PC-3 (cell line): ENCODE measurements around the gene CMSS1. TPM values are rescaled to one million over a fixed set of nuclear protein-coding genes. Genes with fewer than 3 reads are reported as not detected.

Experiments
- ATAC-seq: fragments of 200-7000 bp; cut with Tn5 transposase; 2 replicates; pipeline ENCODE4 v1.9.1; 2020; ENCODE audit warnings: mild to moderate bottlenecking, moderate library complexity
- BruUV-seq: library from RNA; stranded (reverse); fragments of 400-500 nt; replicated peaks from 2 replicates; lab custom pipeline; 2021; lab: Mats Ljungman, UMichigan
- CTCF ChIA-PET: fragments of 300-600 bp; sonication (Branson Sonifier 250); formaldehyde crosslinking; loops from one replicate; lab custom pipeline; 2022; ENCODE audit warnings: antibody characterized with exemption; lab: Charles Lee
- POLR2A ChIA-PET: fragments of 300-600 bp; sonication (Branson Sonifier 250); formaldehyde crosslinking; loops from one replicate; lab custom pipeline; 2022; ENCODE audit warnings: antibody characterized with exemption; ENCODE audit not compliant: unreplicated experiment; lab: Charles Lee
- DNase-seq: peaks from one replicate; pipeline ENCODE4 v3.0.0-alpha.2; 2015
- H2AFZ ChIP-seq: fragments of 300-600 bp; sonication (generic); 2 replicates; pipeline ENCODE4 v1.6.0; 2016; ENCODE audit warnings: antibody characterized with exemption, low read length
- H3F3A ChIP-seq: fragments of 300-600 bp; sonication (generic); one replicate; pipeline ENCODE4 v1.6.0; 2017; ENCODE audit warnings: antibody characterized with exemption, low read length, control low read depth, mild to moderate bottlenecking; ENCODE audit not compliant: unreplicated experiment
- H3K27ac ChIP-seq: fragments of 300-600 bp; sonication (generic); 2 replicates; pipeline ENCODE4 v1.5.1; 2016; ENCODE audit warnings: mild to moderate bottlenecking, low read length
- H3K27me3 ChIP-seq: fragments of 300-600 bp; sonication (generic); 2 replicates; pipeline ENCODE4 v1.6.1; 2016; ENCODE audit warnings: low read length, mixed read lengths
- H3K36me3 ChIP-seq: fragments of 300-600 bp; sonication (generic); 2 replicates; pipeline ENCODE4 v1.6.1; 2016; ENCODE audit warnings: low read depth, mixed run types, low read length, mixed read lengths
- H3K4me1 ChIP-seq: fragments of 300-600 bp; sonication (generic); 2 replicates; pipeline ENCODE4 v1.5.1; 2016; ENCODE audit warnings: low read length; ENCODE audit not compliant: insufficient read depth
- H3K4me2 ChIP-seq: fragments of 300-600 bp; sonication (generic); 2 replicates; pipeline ENCODE4 v1.6.0; 2016; ENCODE audit warnings: low read length
- H3K4me3 ChIP-seq: fragments of 300-600 bp; sonication (generic); 2 replicates; pipeline ENCODE4 v1.5.1; 2016; ENCODE audit warnings: mild to moderate bottlenecking, low read length, mixed read lengths
- H3K79me2 ChIP-seq: fragments of 300-600 bp; sonication (generic); 2 replicates; pipeline ENCODE4 v1.6.1; 2017; ENCODE audit warnings: low read length, mixed read lengths
- H3K9ac ChIP-seq: fragments of 300-600 bp; sonication (generic); 2 replicates; pipeline ENCODE4 v1.6.0; 2016; ENCODE audit warnings: mild to moderate bottlenecking, low read length
- H3K9me2 ChIP-seq: fragments of 300-600 bp; sonication (generic); replicated peaks from 2 replicates; pipeline ENCODE4 v1.6.1; 2016; ENCODE audit warnings: mixed run types, low read length, mixed read lengths
- H3K9me3 ChIP-seq: fragments of 300-600 bp; sonication (generic); 2 replicates; pipeline ENCODE4 v1.6.1; 2016; ENCODE audit warnings: low read length, mixed read lengths
- H4K20me1 ChIP-seq: fragments of 300-600 bp; sonication (generic); 2 replicates; pipeline ENCODE4 v1.6.1; 2016; ENCODE audit warnings: low read length, mixed read lengths
- EZH2 ChIP-seq: fragments of 300-600 bp; sonication (generic); IDR thresholded peaks from one replicate; pipeline ENCODE4 v1.6.1; 2017; ENCODE audit warnings: antibody characterized with exemption, mild to moderate bottlenecking, low read length; ENCODE audit not compliant: unreplicated experiment
- EZH2phosphoT487 ChIP-seq: fragments of 300-600 bp; sonication (generic); IDR thresholded peaks from 2 replicates; pipeline ENCODE4 v1.6.1; 2018; ENCODE audit warnings: mild to moderate bottlenecking, antibody characterized with exemption, low read length, borderline replicate concordance
- intact Hi-C: fragments of 100-400 bp; cut with micrococcal nuclease; formaldehyde crosslinking; loops from 2 replicates; pipeline ENCODE4 v1.9.0; 2023
- total RNA-seq: library from RNA; depleted of rRNA; stranded (reverse); fragments of >200 nt; gene quantifications from 2 replicates; pipeline ENCODE4 v1.2.3, GENCODE V29; 2014
- TF ChIP-seq, protein P1 (sequence below): fragments of 300-600 bp; sonication (generic); conservative IDR thresholded peaks from 2 replicates; pipeline ENCODE4 v1.5.1; 2017; ENCODE audit warnings: antibody characterized with exemption, low read depth, mild to moderate bottlenecking, low read length

CMSS1 gene
- total RNA-seq, 1 experiment from 2014 or later = 63.1 TPM

DNA sequence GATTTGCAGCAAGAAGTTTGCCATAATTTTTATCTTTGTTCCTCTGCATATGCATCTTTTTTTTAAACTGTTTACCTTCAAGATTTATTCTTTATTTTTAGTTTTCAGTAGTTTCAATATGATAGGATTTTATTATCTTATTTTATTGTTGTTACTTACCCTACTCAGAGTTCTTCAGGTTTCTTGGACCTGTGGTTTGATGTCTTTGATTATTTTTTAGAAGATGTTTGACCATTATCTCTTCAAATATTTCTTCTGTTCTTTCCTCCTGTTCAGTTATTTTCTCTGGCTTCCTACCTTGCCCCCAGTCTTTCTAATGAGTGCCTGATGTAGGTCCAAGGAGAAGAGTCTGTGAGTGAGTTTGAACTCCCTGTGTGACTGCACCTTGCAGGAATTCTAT lies 158.9 kb downstream of the CMSS1 start:
- Histone ChIP-seq H3F3A (no peaks in the 10 kb centered on the region), H3K9me2 (no peaks in the 10 kb centered on the region), H3K27ac (no peak overlapping the region), H4K20me1 (no peaks in the 10 kb centered on the region), H3K27me3 (no peaks in the 10 kb centered on the region), H3K4me1 (peaks cover 8% of the 10 kb centered on the region; the same call in 1 of the 2 replicates), H3K79me2 (no peaks in the 10 kb centered on the region), H2AFZ (no peak overlapping the region), H3K4me2 (no peak overlapping the region), H3K9me3 (no peaks in the 10 kb centered on the region), H3K4me3 (no peak overlapping the region), H3K36me3 (no peaks in the 10 kb centered on the region), H3K9ac (no peak overlapping the region)
- no TSS peak for BruUV-seq
- CTCF ChIA-PET = no interaction called here
- TF ChIP-seq, protein P1, sequence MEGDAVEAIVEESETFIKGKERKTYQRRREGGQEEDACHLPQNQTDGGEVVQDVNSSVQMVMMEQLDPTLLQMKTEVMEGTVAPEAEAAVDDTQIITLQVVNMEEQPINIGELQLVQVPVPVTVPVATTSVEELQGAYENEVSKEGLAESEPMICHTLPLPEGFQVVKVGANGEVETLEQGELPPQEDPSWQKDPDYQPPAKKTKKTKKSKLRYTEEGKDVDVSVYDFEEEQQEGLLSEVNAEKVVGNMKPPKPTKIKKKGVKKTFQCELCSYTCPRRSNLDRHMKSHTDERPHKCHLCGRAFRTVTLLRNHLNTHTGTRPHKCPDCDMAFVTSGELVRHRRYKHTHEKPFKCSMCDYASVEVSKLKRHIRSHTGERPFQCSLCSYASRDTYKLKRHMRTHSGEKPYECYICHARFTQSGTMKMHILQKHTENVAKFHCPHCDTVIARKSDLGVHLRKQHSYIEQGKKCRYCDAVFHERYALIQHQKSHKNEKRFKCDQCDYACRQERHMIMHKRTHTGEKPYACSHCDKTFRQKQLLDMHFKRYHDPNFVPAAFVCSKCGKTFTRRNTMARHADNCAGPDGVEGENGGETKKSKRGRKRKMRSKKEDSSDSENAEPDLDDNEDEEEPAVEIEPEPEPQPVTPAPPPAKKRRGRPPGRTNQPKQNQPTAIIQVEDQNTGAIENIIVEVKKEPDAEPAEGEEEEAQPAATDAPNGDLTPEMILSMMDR = no peak
- TF ChIP-seq EZH2 (no peak), EZH2phosphoT487 (no peak)
- ATAC-seq (no peak), DNase-seq (no peak)
- intact Hi-C loops = no loop called here
- POLR2A ChIA-PET = no interaction called here

DNA sequence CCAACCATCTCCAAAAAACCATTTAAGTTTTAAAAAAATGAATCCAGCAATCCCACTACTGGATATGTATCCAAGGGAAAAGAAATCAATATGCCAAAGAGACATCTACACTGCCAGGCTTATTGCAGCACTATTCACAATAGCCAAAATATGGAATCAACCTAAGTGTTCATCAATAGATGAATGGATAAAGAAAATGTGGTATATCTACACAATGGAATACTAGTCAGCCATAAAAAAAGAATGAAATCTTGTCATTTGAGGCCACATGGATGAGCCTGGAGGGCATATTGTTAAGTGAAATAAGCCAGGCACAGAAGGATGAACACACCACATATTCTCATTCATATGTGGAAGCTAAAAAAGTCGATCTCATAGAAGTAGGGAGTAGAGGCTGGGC lies 160.6 kb downstream of the CMSS1 start:
- no peaks in the 10 kb centered on the region for H3K9me3 ChIP-seq
- peaks cover 8% of the 10 kb centered on the region; the same call in 1 of the 2 replicates for H3K4me1 ChIP-seq
- no peak overlapping the region for H3K9ac ChIP-seq
- H3K4me2 ChIP-seq = no peak overlapping the region
- no peak overlapping the region for H2AFZ ChIP-seq
- H3K27me3 ChIP-seq = no peaks in the 10 kb centered on the region
- H3K4me3 ChIP-seq = no peak overlapping the region
- no peaks in the 10 kb centered on the region for H3F3A ChIP-seq
- no peak for ATAC-seq
- ChIA-PET POLR2A (no interaction called here), CTCF (no interaction called here)
- H3K79me2 ChIP-seq = no peaks in the 10 kb centered on the region
- no peak for DNase-seq
- BruUV-seq = no TSS peak
- no peaks in the 10 kb centered on the region for H3K36me3 ChIP-seq
- H4K20me1 ChIP-seq = no peaks in the 10 kb centered on the region
- H3K9me2 ChIP-seq = no peaks in the 10 kb centered on the region
- H3K27ac ChIP-seq = no peak overlapping the region
- intact Hi-C loops = no loop called here
- TF ChIP-seq, protein P1 = no peak
- no peak for TF ChIP-seq EZH2phosphoT487
- no peak for TF ChIP-seq EZH2

DNA sequence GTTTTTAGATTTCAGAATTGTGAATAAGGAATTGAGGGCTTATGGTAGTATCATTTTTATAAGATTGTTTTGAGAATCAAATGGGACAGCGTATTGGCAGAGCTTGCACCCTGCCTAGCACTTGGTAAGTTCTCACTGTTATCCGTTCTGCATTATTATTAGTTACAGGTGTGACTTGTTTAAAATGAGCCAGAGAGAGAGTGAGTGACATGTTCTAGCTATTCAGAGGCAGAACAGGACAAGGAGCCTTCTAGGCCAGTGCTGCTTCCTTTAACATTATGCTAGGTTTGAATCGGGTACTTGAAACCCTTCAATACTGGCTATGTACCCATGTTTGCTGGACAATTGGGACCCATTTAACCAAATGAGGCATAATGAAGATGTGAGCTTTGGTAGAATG lies 162.9 kb downstream of the CMSS1 start:
- no peak for ATAC-seq
- Histone ChIP-seq H3K9ac (no peak overlapping the region), H3K36me3 (no peaks in the 10 kb centered on the region), H3K4me2 (no peak overlapping the region), H3K4me1 (peaks cover 4% of the 10 kb centered on the region; the same call in 1 of the 2 replicates), H3K9me2 (no peaks in the 10 kb centered on the region), H2AFZ (no peak overlapping the region), H3F3A (no peaks in the 10 kb centered on the region), H3K27me3 (no peaks in the 10 kb centered on the region), H3K27ac (no peak overlapping the region), H4K20me1 (no peaks in the 10 kb centered on the region), H3K79me2 (no peaks in the 10 kb centered on the region), H3K4me3 (no peak overlapping the region), H3K9me3 (no peaks in the 10 kb centered on the region)
- BruUV-seq = no TSS peak
- TF ChIP-seq EZH2 = no peak
- TF ChIP-seq, protein P1 = no peak
- no peak for TF ChIP-seq EZH2phosphoT487
- ChIA-PET CTCF (no interaction called here), POLR2A (no interaction called here)
- intact Hi-C loops = no loop called here
- no peak for DNase-seq
